Activated T-helper 1 cell treated with anti-CD3 and anti-CD28 coated beads, Interleukin-2, amount 50 U/mL, for 16 hours (primary cell): ENCODE data around the gene ST6GALNAC5.
"Not testable (repeated sequence)": the region's sequence is repeated elsewhere in the genome, so short reads cannot be mapped to it uniquely, and the experiment has no call there.

Experiments used
- DNase-seq, 2 donors: peaks; one replicate each; pipeline ENCODE4 v3.0.0-alpha.2; 2020; ENCODE audit warnings: low read depth in 1 of 2, low spot score in 1 of 2

Gene ST6GALNAC5

DNA sequence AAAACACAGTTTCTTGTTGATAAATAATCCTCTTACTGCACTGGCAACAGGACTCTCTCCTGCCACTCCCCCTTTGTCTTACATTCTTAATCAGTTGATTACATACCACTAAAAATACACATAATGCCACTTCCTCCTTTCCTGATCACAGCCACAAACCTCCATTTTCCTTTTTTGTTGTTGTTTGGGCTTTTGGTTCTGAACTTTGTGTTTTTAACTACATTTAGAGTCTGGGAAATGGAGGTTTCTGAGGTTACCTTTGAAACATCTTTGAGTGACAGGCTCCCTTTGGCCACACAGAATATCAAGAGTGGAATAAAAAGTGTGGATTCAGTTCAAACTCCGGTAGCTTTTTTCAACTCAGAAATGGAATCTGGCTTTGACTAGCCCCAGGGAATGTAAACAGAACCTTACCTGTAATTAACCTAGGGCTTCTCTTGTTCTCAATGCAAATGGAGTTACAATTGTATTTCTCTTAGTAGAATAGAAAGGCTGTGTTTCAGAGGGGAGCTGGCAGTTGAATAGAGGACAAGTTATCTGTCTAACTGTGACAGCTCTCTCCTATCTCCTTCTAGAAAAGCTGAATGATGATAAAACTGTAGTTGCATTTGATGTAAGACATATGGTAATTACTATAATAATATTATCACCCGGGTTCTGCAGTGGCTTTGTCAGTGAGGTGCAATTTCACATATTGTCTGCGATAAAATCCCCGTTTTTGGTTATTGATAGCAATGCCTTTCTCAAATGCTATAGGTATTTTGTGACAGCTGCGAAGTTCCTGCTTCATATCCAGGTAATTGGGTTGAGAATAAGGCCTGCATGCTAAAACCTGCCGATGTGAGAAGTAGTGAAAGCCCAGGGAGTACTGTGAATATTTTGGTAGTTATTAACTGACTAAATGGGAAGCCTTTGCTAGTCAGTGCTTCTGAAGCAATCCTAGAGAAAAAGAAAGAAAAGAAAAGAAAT lies 66.9 kb downstream of the ST6GALNAC5 start:
- no peak for DNase-seq

DNA sequence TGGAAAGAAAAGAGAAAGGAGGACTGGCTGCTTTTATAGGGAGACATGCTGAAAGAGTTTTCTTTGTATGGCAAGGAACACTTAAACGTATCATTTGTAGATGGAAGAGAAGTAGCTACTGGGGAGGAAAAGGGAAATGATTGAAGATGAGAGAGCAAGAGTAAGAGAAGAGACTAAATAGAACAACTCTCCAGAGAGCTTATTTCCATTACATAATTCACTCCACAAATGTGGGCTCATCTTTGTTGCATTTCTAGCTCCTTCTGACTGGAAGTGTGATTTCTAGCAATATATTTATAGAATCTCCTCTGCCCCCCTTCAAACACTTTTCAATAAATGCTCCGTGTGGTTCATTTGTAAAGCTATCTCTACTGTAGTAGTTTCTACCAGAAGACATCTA lies 71.0 kb downstream of the ST6GALNAC5 start:
- no peak for DNase-seq

GRCh38 chr1:76939050-76939816 lies 72.0 kb downstream of the ST6GALNAC5 start:
- no peak for DNase-seq

- no peak for DNase-seq
These were observed 72.5 kb downstream of the ST6GALNAC5 start for GRCh38 chr1:76939817-76940216.

GRCh38 chr1:76940571-76941335 lies 73.5 kb downstream of the ST6GALNAC5 start:
- DNase-seq = no peak

DNA sequence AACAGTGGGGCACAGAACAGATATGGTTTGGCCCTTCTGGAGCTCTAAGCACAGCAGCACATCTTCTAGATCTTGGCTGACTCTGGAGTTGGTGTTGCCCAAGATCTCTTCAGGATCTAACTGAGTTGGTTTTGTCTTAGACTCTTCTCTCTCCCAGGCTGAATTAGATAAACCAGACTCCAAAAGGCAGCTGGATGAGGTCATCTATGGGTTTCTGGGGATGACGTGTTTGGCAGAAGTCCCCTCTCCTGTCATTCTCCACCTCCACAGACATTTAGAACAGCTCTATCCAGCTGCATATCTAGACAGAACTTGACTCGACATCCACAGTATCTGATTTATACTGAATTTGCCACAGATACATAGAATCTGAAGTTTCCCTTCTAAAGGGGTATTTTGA lies 75.3 kb downstream of the ST6GALNAC5 start:
- DNase-seq = no peak

GRCh38 chr1:76944942-76945341 lies 77.7 kb downstream of the ST6GALNAC5 start:
- DNase-seq = no peak

GRCh38 chr1:76948846-76949245 lies 81.6 kb downstream of the ST6GALNAC5 start:
- DNase-seq = no peak

- no peak for DNase-seq
These were observed 82.2 kb downstream of the ST6GALNAC5 start for GRCh38 chr1:76949503-76949902.

DNA sequence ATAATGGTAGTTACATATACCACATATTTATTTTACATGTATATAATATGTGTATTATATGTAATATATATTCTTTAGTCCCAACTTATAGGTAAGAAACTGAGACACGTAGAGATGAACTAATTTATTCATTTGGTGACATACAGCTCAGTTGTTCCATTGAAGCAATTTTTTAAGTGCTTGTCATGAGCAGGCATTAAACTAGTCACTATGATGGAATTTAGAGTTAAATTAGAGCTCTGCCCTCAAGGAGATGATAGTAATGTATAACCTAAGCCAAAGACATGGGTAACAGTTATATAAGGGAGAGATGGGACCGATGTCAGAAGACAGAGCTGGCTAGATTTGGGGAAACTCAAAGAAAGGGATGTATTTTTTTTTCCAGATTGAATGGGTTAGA lies 83.0 kb downstream of the ST6GALNAC5 start:
- DNase-seq = no peak

- no peak for DNase-seq
These were observed 83.9 kb downstream of the ST6GALNAC5 start for GRCh38 chr1:76951153-76951552.

- DNase-seq = no peak
These were observed 88.4 kb downstream of the ST6GALNAC5 start for GRCh38 chr1:76955652-76956051.

- DNase-seq = no peak
These were observed 90.7 kb downstream of the ST6GALNAC5 start for GRCh38 chr1:76957961-76958360.

DNA sequence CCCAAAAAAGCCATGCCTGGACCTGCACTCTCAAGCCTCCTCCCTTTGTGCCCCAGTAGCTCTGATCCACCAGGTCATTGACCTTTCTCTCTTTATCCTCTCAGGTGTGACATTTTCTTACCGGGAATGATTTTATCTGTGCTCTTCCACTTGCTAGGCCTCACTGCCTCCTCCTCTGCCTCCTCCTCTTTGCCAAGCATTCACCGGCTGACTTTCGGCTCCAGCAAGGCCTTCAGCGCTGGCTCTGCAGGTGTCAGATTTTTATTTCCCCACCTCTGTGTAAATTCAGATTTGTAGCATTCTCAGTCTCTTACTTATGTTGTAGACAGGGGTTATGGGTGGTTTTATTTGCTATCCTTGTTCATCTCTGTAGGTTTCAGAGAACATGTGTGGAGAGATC lies 91.5 kb downstream of the ST6GALNAC5 start:
- no peak for DNase-seq

GRCh38 chr1:76959556-76959955 lies 92.3 kb downstream of the ST6GALNAC5 start:
- DNase-seq = no peak

- DNase-seq = no peak
These were observed 94.0 kb downstream of the ST6GALNAC5 start for GRCh38 chr1:76961181-76961819.

GRCh38 chr1:76961820-76962207 lies 94.5 kb downstream of the ST6GALNAC5 start:
- no peak for DNase-seq

DNA sequence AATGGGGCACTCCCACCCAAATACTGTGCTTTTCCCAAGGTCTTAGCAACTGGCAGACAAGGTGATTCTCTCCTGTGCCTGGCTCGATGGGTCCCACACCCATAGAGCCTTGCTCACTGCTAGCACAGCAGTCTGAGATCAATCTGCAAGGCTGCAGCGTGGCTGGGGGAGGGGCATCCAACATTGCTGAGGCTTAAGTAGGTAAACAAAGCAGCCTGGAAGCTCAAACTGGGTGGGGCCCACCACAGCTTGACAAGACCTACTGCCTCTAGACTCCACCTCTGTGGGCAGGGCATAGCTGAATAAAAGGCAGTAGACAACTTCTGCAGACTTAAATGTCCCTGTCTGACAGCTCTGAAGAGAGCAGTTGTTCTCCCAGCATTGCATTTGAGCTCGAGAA lies 114.0 kb downstream of the ST6GALNAC5 start:
- DNase-seq = not testable (repeated sequence)

DNA sequence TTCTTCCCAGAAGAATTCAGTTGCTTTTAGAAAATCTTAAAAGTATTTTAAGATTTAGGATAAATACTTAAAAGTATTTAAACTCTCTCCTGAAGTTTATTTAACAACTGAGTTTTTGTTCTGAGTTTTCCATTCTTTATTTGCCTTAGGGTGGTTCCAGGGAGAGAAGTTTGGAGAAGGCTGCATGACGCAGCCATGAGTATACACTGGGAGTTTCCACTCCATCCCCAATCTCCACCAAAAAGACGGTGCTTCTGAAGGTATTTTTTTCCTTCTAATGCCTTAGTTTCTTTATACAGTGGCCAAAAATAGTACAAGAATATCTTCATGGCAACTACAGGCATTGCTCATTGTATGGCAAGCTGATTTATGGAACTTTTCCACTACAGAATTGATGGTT lies 122.7 kb downstream of the ST6GALNAC5 start:
- no peak for DNase-seq

DNA sequence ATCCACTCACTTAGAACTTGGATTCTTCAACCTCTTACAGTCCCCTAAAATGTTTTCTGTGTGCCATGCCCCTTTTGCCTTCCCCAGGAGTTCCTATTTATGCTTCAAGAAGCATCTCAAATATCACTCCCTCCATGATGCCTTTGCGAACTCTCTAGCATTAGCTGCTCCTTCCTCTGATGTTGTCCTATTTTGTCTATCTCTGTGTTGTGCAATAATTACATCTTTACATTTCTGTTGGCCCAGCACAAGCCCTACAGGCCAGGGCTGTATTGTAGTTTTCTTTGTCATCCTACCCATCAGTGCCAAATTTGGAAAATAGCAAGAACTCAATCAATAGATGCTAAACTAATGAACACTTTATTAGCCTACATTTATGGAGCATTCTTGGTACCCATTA lies 125.8 kb downstream of the ST6GALNAC5 start:
- no peak for DNase-seq
